SK-N-SH (cell line): ENCODE measurements around the gene GPR68. TPM values are rescaled to one million over a fixed set of nuclear protein-coding genes. Genes with fewer than 3 reads are reported as not detected.

Experiments
- CTCF ChIA-PET: fragments of 300-600, 350-600 bp; formaldehyde crosslinking; extraction: SDS; loops from one replicate; lab custom pipeline; 2021; lab: Yijun Ruan, JAX
- POLR2A ChIA-PET: fragments of 350-600 bp; sonication (Branson Sonifier 250); formaldehyde crosslinking; extraction: SDS; loops from one replicate; lab custom pipeline; 2020; ENCODE audit warnings: antibody characterized with exemption, inconsistent platforms; lab: Yijun Ruan, JAX
- DNase-seq: peaks from one replicate; pipeline ENCODE4 v3.0.0; 2012
- H2AFZ ChIP-seq: fragments of 200-600 bp; sonication (generic); 2 replicates; pipeline ENCODE4 v1.8.1; 2016; ENCODE audit warnings: antibody characterized with exemption, mild to moderate bottlenecking, low read depth
- H3F3A ChIP-seq: fragments of 200-600 bp; sonication (generic); replicated peaks from 2 replicates; pipeline ENCODE3; 2016; ENCODE audit warnings: antibody characterized with exemption, mild to moderate bottlenecking; ENCODE audit not compliant: insufficient read depth
- H3K27ac ChIP-seq, 2 experiments: fragments of 200-500 bp in 1 of 2; fragments of 200-600 bp in 1 of 2; sonication (Bioruptor generic) in 1 of 2; sonication (generic), shearing (Covaris generic) in 1 of 2; 2 replicates each; pipeline versions ENCODE4 v1.5.1 to v1.6.1; 2014 to 2016; ENCODE audit warnings: low read depth in 2 of 2, inconsistent platforms in 1 of 2, low read length in 1 of 2, mild to moderate bottlenecking in 1 of 2, mixed read lengths in 1 of 2
- H3K27me3 ChIP-seq: fragments of 200-600 bp; sonication (generic), shearing (Covaris generic); 2 replicates; pipeline ENCODE4 v1.6.1; 2016; ENCODE audit warnings: mixed run types; ENCODE audit not compliant: insufficient read depth
- H3K36me3 ChIP-seq, 2 experiments: fragments of 200-500 bp in 1 of 2; fragments of 200-600 bp in 1 of 2; sonication (Bioruptor generic) in 1 of 2; sonication (generic) in 1 of 2; replicated peaks in 1 of 2; 2 replicates each; pipeline versions ENCODE3 to v1.5.1; 2014 to 2016; ENCODE audit warnings: low read length in 1 of 2, mild to moderate bottlenecking in 1 of 2; ENCODE audit not compliant: insufficient read depth in 2 of 2, control insufficient read depth in 1 of 2
- H3K4me1 ChIP-seq, 2 experiments: fragments of 200-500 bp in 1 of 2; fragments of 200-600 bp in 1 of 2; sonication (Bioruptor generic) in 1 of 2; sonication (generic), shearing (Covaris generic) in 1 of 2; 2 replicates each; pipeline versions ENCODE4 v1.5.1 to v1.6.1; 2014 to 2016; ENCODE audit warnings: low read depth in 1 of 2, low read length in 1 of 2, mixed run types in 1 of 2; ENCODE audit not compliant: insufficient read depth in 2 of 2, control insufficient read depth in 1 of 2
- H3K4me2 ChIP-seq: fragments of 200-600 bp; sonication (generic), shearing (Covaris generic); 2 replicates; pipeline ENCODE4 v1.6.1; 2017; ENCODE audit warnings: mixed run types
- H3K4me3 ChIP-seq, 2 experiments: fragments of 200-500 bp in 1 of 2; fragments of 200-600 bp in 1 of 2; sonication (Bioruptor generic) in 1 of 2; sonication (generic), shearing (Covaris generic) in 1 of 2; 2 replicates each; pipeline versions ENCODE4 v1.5.1 to v1.8.1; 2014 to 2016; ENCODE audit warnings: low read depth in 2 of 2, inconsistent platforms in 1 of 2, low read length in 1 of 2, mild to moderate bottlenecking in 1 of 2, mixed read lengths in 1 of 2, moderate library complexity in 1 of 2
- H3K79me2 ChIP-seq: fragments of 200-600 bp; sonication (generic); 2 replicates; pipeline ENCODE4 v1.8.1; 2017; ENCODE audit warnings: mild to moderate bottlenecking; ENCODE audit not compliant: insufficient read depth
- H3K9ac ChIP-seq: fragments of 200-600 bp; sonication (generic); 2 replicates; pipeline ENCODE4 v1.6.1; 2017; ENCODE audit warnings: mixed run types
- H3K9me2 ChIP-seq: fragments of 200-600 bp; sonication (generic); 2 replicates; pipeline ENCODE4 v1.6.1; 2017; ENCODE audit warnings: mixed run types
- H3K9me3 ChIP-seq: fragments of 200-600 bp; sonication (generic); 2 replicates; pipeline ENCODE4 v1.6.1; 2017; ENCODE audit warnings: mixed run types, mild to moderate bottlenecking, moderate library complexity
- H4K20me1 ChIP-seq: fragments of 200-600 bp; sonication (generic); 2 replicates; pipeline ENCODE4 v1.6.1; 2017; ENCODE audit warnings: mild to moderate bottlenecking, mixed run types; ENCODE audit not compliant: insufficient read depth
- CHD2 ChIP-seq: fragments of 150-350 bp; IDR thresholded peaks from 2 replicates; pipeline ENCODE4 v1.6.1; 2018; ENCODE audit warnings: low read length; ENCODE audit not compliant: partially characterized antibody
- EP300 ChIP-seq, 2 experiments: IDR thresholded peaks; 2 replicates each; pipeline versions ENCODE4 v1.4.0 to v1.6.1; 2012; ENCODE audit warnings: borderline replicate concordance in 1 of 2, low read depth in 1 of 2, low read length in 1 of 2
- EZH2phosphoT487 ChIP-seq: fragments of 200-600 bp; sonication (generic); IDR thresholded peaks from 2 replicates; pipeline ENCODE4 v1.6.1; 2017; ENCODE audit warnings: low read depth, mixed run types, mild to moderate bottlenecking, antibody characterized with exemption, moderate library complexity, borderline replicate concordance
- FOSL2 ChIP-seq: IDR thresholded peaks from 2 replicates; pipeline ENCODE4 v1.4.0; 2012; ENCODE audit warnings: low read depth, mild to moderate bottlenecking, moderate library complexity, borderline replicate concordance
- FOXJ3 ChIP-seq: sonication (generic); formaldehyde crosslinking; IDR thresholded peaks from 2 replicates; pipeline ENCODE4 v1.5.1; 2020; ENCODE audit warnings: mild to moderate bottlenecking, missing genetic modification reagents
- FOXM1 ChIP-seq: IDR thresholded peaks from 2 replicates; pipeline ENCODE4 v1.4.0; 2012; ENCODE audit warnings: low read depth, mild to moderate bottlenecking
- NFIC ChIP-seq: IDR thresholded peaks from 2 replicates; pipeline ENCODE4 v1.4.0; 2012; ENCODE audit warnings: borderline replicate concordance
- NRF1 ChIP-seq: IDR thresholded peaks from 2 replicates; pipeline ENCODE4 v1.6.1; 2012; ENCODE audit warnings: low read depth, mild to moderate bottlenecking, low read length
- RCOR1 ChIP-seq: fragments of 150-350 bp; IDR thresholded peaks from 2 replicates; pipeline ENCODE4 v1.6.1; 2017; ENCODE audit warnings: antibody characterized with exemption, low read length
- RFX5 ChIP-seq: IDR thresholded peaks from 2 replicates; pipeline ENCODE4 v1.6.1; 2012; ENCODE audit warnings: mild to moderate bottlenecking, improper control_type of control experiment, low read length
- SIN3A ChIP-seq: IDR thresholded peaks from 2 replicates; pipeline ENCODE4 v1.6.1; 2012; ENCODE audit warnings: low read depth, mild to moderate bottlenecking, low read length, moderate library complexity, borderline replicate concordance
- SMC3 ChIP-seq: IDR thresholded peaks from 2 replicates; pipeline ENCODE4 v1.6.1; 2012; ENCODE audit warnings: low read depth, low read length, improper control_type of control experiment
- TEAD4 ChIP-seq: IDR thresholded peaks from 2 replicates; pipeline ENCODE4 v1.4.0; 2012; ENCODE audit warnings: mild to moderate bottlenecking, borderline replicate concordance; ENCODE audit not compliant: insufficient read depth
- WGBS: methylation state at CpG from one replicate; pipeline ENCODE4 v1.1.6; 2017; ENCODE audit warnings: low lambda C conversion rate; 5-methylcytosine and 5-hydroxymethylcytosine counted together
- polyA plus RNA-seq, 3 experiments: library from polyadenylated mRNA; depleted of rRNA; stranded (reverse); fragments of >200 nt; gene quantifications; 2 replicates each; pipeline ENCODE4 v1.2.3, GENCODE V29; 2012
- TF ChIP-seq, protein P1 (sequence below): IDR thresholded peaks from 2 replicates; pipeline ENCODE4; 2012
- TF ChIP-seq, protein P2 (sequence below): IDR thresholded peaks from 2 replicates; pipeline ENCODE4 v1.4.0; 2012; ENCODE audit warnings: low read depth, borderline replicate concordance
- TF ChIP-seq, protein P3 (sequence below): IDR thresholded peaks from 2 replicates; pipeline ENCODE4 v1.6.1; 2012; ENCODE audit warnings: mild to moderate bottlenecking, low read depth, low read length, moderate library complexity

The GPR68 gene
- polyA plus RNA-seq, 1 of the 3 experiments (the other 2 are of a cell fraction), result 0.18 TPM

DNA sequence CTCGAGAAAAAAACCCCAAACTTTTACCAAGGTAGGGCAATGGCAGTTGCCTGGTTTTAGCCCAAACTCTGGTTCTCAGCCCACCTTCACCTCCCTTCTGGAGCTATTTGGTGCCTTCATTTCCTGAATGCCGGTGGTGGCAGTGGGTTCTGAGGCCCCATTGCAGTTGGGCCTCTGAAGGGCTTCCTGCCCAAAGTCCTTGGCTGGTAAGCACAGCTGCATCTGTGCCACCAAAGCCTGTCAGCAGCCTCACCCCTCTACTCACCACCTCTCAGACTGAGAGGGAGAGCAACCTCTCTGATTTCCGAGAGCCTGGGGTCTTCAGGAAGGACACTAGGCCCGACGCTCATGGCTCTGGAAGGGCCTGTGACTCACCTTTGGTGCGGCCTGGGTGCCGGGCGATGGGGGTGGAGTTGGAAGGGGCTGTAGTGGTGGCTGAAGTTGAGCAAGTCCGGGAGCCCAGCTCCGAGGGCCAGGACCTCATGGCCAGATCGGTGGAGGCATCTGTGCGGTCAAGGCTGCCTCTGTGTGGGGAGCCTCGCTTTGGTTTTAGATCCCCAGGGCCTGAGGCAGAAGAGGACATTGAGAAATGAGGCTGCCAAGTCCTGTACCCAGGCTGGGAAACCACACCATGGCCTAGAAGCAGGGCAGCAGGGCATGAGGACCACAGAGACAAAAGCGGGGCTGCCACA lies 38.6 kb upstream of the GPR68 start:
- CTCF ChIA-PET, result interaction anchor here (1.1 to 18.4 kb wide), 6 partner anchors 12 to 108 kb away, joined by 3 to 391 read pairs (median 6); no protein-coding TSS in a partner anchor
- H3F3A ChIP-seq, result no peaks in the 10 kb centered on the region
- H2AFZ ChIP-seq, result peak overlapping the region; percentile 86; the same call in 1 of the 2 replicates
- H3K9me2 ChIP-seq, result no peaks in the 10 kb centered on the region
- H3K9ac ChIP-seq, result no peak overlapping the region
- no peaks in the 10 kb centered on the region for H3K79me2 ChIP-seq
- no peak overlapping the region for H3K4me2 ChIP-seq
- WGBS, result 93% methylated on average over 14 of the region's 14 CpGs
- H3K36me3 ChIP-seq, result no peaks in the 10 kb centered on the region
- DNase-seq, result no peak
- POLR2A ChIA-PET, result interaction anchor here (3.0 kb wide), 1 partner anchor 26 kb away, joined by 17 read pairs; no protein-coding TSS in a partner anchor
- no peaks in the 10 kb centered on the region for H3K9me3 ChIP-seq
- TF ChIP-seq CHD2 (no peak), FOXM1 (no peak), EZH2phosphoT487 (no peak), FOSL2 (no peak), NFIC (no peak), NRF1 (no peak), RCOR1 (no peak), RFX5 (no peak), SMC3 (no peak), TEAD4 (no peak), EP300 (IDR thresholded peaks at IDR 0.05; ENCODE audit: borderline replicate concordance in 1 of 2, low read depth in 1 of 2, low read length in 1 of 2) (no peak), SIN3A (no peak), FOXJ3 (CRISPR knock-in tag) (no peak)
- TF ChIP-seq, protein P1, sequence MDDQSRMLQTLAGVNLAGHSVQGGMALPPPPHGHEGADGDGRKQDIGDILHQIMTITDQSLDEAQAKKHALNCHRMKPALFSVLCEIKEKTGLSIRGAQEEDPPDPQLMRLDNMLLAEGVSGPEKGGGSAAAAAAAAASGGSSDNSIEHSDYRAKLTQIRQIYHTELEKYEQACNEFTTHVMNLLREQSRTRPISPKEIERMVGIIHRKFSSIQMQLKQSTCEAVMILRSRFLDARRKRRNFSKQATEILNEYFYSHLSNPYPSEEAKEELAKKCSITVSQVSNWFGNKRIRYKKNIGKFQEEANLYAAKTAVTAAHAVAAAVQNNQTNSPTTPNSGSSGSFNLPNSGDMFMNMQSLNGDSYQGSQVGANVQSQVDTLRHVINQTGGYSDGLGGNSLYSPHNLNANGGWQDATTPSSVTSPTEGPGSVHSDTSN, result no peak
- TF ChIP-seq, protein P2, sequence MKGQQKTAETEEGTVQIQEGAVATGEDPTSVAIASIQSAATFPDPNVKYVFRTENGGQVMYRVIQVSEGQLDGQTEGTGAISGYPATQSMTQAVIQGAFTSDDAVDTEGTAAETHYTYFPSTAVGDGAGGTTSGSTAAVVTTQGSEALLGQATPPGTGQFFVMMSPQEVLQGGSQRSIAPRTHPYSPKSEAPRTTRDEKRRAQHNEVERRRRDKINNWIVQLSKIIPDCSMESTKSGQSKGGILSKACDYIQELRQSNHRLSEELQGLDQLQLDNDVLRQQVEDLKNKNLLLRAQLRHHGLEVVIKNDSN, result no peak
- TF ChIP-seq, protein P3, sequence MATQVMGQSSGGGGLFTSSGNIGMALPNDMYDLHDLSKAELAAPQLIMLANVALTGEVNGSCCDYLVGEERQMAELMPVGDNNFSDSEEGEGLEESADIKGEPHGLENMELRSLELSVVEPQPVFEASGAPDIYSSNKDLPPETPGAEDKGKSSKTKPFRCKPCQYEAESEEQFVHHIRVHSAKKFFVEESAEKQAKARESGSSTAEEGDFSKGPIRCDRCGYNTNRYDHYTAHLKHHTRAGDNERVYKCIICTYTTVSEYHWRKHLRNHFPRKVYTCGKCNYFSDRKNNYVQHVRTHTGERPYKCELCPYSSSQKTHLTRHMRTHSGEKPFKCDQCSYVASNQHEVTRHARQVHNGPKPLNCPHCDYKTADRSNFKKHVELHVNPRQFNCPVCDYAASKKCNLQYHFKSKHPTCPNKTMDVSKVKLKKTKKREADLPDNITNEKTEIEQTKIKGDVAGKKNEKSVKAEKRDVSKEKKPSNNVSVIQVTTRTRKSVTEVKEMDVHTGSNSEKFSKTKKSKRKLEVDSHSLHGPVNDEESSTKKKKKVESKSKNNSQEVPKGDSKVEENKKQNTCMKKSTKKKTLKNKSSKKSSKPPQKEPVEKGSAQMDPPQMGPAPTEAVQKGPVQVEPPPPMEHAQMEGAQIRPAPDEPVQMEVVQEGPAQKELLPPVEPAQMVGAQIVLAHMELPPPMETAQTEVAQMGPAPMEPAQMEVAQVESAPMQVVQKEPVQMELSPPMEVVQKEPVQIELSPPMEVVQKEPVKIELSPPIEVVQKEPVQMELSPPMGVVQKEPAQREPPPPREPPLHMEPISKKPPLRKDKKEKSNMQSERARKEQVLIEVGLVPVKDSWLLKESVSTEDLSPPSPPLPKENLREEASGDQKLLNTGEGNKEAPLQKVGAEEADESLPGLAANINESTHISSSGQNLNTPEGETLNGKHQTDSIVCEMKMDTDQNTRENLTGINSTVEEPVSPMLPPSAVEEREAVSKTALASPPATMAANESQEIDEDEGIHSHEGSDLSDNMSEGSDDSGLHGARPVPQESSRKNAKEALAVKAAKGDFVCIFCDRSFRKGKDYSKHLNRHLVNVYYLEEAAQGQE, result no peak
- H3K27me3 ChIP-seq, result no peaks in the 10 kb centered on the region
- peaks cover 20 to 52% of the 10 kb centered on the region in 2 experiments; a peak in 3 of 4 replicates for H3K4me1 ChIP-seq
- H3K4me3 ChIP-seq, result no peak overlapping the region
- H4K20me1 ChIP-seq, result no peaks in the 10 kb centered on the region
- peak overlapping the region; percentile 45 to 99; a peak in 3 of 4 replicates for H3K27ac ChIP-seq
